Measurements from ENCODE around the gene PER1.
A peak's percentile ranks its signal among the peaks of the same experiment; 100 is the strongest.

Gene PER1

DNA sequence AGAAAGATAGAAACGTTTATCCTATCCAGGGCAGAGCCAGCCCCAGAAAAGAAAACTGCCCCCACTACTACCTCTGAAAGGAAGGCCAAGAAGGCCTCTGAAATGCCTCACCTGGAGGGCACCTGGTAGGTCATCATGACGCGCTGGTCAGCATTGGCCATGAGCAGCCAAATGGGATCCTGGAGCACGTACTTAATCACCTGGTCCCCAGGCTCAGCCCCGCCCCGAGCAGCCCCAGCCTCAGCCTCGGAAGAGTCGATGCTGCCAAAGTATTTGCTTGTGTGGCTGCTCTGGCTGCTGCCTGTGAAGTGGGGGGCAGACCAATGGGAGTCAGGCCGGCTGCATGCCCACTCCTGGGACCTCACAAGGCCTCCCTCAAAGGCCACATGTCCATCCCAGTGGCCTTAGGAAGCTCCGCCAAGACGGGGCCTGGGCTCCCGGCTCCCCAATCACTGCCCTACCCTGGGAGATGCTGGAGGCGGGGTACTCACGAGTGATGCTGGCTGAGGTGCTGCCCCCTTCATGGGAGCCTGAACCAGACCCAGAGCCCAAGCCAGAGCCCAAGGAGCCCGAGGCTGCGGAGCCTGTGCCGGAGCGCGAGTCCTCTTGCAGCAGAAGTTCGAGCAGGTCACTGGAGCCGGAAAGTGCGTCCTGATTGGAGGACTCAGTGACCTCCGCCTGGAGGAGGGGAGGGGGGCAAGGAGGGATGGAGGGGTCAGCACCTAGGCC is 9.9 kb downstream of the PER1 start:
- no peak for FAIRE-seq

DNA sequence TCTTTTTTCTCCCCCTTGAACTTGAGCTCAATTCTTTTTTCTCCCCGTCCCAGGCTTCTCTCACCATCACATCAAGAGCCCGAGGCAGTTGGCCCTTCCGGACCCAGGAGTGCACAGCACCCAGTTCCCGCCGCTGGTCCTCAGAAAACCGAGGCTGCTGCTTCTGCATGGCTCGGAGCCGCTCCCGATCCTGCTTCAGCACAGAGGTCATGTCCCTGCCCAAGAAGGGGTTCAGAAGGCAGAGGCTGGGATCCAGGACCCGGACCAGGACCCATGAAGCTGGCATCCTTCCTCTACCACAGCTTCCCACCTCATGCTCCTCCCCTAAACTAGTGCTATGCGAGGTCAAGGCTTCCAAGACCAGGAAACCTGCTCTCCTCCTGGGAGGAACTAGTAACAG is 10.5 kb downstream of the PER1 start:
- FAIRE-seq (no peak), DNase-seq (ENCODE audit: low spot score) (no peak)

More for the DNA sequence above, 9.9 kb downstream of the PER1 start:
- DNase-seq (ENCODE audit: low spot score): no peak

DNA sequence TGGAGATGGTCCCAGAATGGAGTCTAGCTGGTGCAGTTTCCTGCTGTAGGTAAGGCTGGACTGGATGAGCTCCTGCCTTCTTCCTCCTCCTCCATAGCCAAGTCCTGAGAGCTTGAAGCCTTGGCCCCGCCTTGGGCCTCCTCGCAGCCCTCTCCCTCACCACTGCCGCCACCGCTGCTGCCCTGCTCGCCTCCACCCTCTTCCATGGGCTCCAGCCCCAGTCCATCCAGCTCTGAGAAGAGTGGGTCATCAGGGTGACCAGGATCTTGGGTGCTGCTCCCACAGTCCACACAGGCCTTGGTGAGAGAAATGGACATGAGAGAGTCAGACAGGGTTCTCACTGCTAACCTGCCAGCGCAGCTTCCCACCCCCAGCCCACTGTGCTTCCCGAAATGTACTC is 11.2 kb downstream of the PER1 start:
- FAIRE-seq (no peak), DNase-seq (ENCODE audit: low spot score) (no peak)

DNA sequence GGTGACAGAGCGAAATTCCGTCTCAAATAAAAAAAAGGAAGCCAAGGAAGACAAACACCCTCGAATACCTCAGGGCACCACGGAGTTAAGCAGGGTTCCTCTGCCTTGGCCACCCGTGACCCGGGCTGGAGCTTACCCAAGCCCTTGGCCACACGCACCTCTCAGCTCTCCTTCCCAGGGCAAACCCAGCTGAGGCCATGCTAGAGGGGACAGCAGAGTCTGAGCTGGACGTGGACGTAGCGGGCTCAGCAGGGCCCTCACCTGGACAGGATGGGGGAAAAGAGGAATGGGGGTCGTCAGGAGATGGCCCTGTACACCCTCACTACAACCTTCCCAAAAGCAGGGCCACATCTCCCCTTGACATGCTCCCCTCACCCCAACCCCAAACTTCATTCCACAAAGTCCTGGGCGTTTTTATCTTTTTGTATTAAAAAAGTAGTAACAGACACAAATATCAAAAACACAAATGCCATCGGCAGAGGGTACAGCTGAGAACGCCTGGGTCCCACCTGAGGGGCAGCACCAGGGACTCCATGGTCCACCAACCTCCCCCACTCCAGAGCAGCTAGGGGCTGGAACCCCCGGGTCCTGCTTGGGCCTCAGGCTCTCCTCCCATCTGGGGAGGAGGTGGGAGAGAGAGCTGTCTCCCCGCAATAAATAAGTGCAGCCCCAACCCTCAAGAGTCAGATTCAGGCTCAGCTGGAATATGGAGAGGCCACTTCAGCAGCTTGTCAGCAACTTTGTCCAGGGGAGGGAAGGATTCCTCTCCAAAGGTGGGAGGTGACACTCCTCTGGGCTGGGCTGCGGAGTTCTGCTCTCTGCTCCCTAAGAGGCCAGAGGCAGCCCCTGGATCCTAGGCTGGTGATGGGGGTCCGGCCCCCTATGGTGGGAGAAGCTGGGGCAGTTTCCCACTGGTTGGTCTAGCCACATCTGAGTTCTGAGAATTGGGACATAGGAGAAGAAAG is 11.9 kb downstream of the PER1 start:
- no peak for DNase-seq (ENCODE audit: low spot score)
- no peak for FAIRE-seq

DNA sequence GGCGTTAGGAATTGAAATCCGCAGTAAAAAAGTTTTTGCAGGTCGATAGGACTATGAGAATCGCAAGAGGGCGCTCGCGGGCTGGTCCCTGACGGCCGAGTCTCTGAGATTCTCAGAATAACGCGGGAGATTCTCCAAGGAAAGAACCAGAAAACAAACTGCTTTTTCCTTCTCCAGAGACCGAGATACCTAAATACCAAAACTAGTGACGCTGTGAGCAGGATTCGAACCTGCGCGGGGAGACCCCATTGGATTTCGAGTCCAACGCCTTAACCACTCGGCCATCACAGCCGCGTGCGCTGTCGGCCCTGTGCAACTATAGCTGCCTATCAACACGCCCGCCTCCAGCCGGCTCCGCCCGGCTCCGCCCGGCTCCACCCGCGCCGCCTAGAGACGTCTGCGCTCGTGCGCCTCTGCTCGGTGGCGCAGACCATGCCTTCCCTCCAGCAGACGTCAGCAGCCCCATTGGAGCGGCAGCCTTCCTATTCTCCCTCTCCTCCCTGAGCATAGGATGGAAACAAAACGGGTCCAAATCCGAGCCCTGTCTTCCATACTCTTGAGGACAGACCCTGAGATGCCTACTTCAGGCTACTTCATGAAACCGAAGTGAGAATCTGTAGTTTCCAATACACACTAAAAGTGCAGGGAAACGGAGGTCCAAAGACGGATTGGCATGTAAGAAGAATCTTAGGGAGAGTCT is 13.4 kb downstream of the PER1 start:
- peak; percentile 80 for DNase-seq (ENCODE audit: low spot score)
- FAIRE-seq: no peak

DNA sequence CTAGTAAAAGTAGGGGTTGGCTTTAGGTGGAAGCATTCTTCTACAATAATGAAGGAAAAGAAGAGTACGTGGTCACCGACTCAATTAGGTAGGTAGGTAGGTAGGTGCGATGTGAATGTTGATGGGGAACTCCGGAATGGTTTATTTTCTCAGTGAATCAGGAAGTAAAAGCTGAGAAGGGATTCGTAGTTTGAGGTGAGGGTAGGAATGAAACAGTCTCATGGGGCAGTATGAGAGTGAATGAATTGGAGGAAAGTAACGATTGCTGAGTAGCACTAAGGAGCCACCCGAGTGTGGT is 13.9 kb downstream of the PER1 start:
- no peak for DNase-seq (ENCODE audit: low spot score)
- no peak for FAIRE-seq

DNA sequence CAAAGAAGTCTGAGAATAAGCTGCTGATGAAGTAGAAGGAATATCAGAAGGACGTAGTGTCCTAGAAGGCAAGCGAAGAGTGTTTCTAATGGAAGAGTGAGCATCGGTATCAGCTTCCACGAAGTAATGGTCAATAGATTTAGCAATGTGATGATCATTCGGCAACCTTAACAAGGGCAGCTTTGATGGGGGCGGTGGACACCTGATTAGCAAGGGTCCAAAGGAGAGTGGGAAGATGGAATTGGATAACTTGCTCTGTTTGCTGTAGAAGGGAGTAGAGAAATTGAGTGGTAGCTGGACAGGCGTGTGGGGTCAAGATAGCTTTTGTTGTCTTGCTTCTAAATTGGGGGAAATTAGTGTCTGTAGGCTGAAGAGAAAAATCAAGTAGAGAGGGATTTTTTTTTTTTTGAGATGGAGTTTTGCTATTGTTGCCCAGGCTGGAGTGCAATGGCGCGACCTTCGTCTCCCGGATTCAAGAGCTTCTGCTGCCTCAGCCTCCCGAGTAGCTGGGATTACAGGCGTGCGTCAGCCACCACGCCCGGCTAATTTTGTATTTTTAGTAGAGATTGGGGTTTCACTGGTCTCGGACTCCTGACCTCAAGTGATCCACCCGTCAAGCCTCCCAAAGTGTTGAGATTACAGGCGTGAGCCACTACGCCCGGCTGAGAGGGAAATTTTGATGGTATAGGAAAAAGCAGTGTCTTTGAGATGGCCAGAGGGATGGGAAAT is 14.4 kb downstream of the PER1 start:
- no peak for FAIRE-seq

DNA sequence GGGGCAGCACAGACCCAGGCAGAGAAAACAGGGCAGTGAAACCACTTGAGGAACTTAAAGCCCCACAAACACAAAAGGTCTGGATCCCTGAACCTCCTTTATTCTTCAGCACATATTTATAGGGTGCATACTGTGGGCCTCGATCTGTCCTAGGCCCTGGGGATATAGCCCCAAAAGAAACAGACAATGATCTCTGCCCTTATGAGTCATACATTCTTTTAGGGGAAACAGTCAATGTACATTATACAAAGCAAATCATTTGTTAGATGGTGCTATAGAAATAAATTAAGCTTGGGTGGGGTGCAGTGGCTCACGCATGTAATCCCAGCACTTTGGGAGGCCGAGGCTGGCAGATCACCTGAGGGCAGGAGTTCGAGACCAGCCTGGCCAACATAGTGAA is 18.3 kb downstream of the PER1 start:
- FAIRE-seq (no peak), DNase-seq (ENCODE audit: low spot score) (no peak)

More for the DNA sequence above, 14.4 kb downstream of the PER1 start:
- no peak for DNase-seq (ENCODE audit: low spot score)

DNA sequence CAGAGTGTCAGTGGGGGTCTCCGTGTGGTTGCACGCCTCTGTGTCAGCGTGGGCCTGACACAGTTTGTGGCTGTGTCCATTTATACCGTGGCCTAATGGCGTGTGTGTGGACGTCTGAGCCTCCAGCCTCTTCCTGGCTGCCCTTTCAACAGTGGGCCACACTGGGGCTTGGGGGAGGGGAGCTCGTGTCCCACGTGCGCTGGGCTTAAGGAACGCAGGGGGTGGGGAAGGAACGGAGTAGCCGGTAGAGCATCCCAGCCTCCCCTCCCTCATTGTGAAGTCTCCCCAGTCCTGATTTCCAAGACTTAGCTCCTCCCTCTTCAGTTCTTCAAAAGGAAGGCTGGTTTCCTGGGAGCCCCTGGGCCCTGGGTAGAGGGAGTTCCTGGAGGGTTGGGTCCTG is 18.8 kb downstream of the PER1 start:
- no peak for FAIRE-seq
- DNase-seq (ENCODE audit: low spot score): no peak

DNA sequence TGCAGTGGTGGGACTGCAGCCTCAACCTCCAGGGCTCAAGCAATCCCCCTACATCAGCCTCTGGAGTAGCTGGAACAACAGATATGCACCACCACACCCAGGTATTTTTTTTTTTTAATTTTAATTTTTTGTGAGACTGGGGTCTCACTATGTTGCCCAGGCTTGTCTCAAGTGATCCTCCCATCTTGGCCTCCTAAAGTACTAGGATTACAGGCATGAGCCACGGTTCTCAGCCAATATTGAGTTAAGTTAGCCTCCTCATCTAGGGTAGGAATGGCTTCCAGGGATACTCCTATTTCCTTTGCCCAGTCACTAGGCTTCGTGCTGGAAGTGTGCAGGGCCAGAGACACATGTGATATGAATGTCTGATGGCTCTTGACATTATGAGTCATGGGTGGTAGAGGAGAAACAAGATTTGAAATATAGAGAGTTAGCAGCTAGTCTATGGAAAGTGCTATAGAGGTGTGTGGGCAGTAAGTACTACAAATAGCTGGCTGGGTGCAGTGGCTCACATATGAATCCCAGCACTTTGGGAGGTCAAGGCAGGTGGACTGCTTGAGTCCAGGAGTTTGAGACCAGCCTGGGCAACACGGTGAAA is 20.3 kb downstream of the PER1 start:
- DNase-seq (ENCODE audit: low spot score) (no peak), FAIRE-seq (no peak)

DNA sequence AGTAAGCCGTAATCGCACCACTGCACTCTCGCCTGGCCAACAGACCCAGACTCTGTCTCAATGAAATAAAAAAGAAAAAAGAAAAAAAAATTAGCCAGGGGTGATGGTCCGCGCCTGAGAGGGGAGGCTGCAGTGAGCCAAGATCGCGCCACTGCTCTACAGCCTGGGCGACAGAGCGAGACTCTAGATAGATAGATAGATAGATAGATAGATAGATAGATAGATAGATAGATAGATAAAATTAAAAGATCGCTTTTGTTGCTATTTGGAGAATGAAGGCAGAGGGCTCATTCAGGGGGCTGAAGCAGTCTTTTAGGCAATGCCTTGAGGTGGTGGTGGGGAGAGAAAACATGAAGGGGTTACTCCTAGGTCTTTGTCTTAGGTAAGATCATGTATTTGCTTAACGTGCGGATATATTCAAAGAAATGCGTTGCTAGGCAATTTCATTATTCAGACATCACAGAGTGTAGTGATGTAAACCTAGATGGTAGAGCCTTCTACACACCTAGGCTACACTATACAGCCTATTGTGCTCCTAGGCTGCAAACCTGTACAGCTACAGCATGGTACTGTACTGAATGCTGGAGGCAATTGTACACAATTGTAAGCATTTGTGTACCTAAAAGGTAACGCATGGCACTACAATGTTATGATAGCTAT is 23.9 kb downstream of the PER1 start:
- DNase-seq (ENCODE audit: low spot score) (no peak), FAIRE-seq (no peak)

DNA sequence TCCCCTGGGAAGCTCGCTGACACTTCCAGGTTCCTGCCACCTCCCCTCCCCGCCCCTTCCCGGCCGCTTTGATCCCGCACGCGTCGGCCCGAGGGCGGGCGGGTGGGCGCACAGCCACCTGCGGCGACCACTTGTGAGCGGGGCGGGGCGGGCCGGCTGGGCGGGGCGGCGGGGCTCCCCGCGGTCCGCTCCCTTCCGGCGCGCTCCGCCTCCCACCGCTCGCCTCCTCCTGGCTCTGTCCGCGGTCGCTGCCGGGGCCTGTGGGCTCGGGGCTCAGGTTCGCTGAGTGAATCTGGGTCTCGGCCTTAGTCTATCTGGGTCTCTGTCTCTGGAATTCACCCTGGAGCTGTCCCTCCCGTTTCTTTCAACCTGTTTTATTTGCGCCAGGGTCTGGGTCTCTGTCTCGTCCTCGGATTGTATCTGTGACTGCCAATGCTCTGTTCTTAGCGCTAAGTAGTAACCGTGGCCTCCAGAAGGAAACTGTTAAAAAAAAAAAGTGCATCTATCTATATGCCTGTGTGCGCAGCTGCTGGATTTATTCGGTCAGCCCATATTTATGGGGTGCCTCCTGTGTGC is 25.6 kb downstream of the PER1 start:
- DNase-seq (ENCODE audit: low spot score) (peak; percentile 56), FAIRE-seq (no peak)

DNA sequence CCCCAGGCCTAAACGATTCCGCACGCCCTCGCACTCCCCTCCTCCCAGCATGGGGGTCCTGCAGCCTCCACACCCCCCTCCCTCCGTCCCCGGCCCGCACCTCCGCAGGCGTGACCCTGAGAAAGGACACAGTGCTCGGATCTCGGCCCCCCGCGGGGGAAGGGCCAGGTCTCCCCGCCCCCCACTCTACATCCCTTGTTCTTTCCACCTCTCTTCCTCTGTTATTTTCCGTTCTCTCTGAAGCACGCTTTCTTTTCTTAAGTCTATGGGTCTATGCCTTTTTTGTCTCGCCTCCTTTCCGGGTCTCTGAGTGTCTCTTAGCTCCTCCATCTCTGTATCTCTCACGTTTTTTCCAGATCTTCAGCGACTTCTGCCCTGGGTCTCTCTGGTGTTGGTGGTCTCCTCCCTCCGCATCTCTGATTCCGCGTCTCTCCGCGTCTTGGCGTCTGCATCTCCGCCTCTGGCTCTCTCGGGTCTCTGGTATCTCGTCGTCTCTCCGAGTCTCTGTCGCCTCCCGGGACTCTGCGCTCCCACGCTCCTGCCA is 26.2 kb downstream of the PER1 start:
- FAIRE-seq (no peak), DNase-seq (ENCODE audit: low spot score) (peak; percentile 17)

DNA sequence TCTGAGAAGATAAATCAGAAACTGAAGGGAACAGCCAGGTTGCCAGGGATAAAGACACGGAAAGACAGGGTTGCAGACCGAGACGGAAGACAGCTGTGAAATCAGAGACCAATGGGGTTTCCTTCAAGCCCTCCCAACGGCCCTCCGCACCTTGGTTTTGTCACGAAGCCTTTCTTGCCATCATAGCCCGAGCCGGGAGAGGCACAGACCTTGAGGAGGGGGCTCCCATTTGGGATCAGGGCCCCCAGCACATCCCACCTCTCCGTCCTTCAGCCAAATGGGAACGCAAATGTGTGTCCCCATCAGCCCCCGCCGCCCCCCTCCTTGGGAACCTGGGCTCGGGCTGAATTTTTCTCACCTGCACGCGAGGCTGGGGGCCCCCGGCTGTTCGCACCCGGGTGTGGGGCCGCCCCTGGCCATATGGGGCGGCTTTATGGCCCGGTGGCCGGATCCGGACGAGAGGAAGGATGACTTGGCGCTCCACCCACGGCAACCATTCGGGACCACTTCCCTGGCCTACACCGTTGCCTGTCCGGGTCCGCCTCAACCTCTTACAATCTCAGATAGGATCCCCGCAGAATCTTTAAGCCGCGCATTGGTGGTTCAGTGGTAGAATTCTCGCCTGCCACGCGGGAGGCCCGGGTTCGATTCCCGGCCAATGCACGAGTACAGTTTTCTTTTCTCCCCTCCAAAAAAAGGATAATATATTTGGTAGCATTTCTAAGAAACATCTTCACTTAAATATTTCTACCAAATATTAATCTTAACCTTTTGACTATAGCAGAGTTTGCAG is 26.9 kb downstream of the PER1 start:
- no peak for FAIRE-seq
- DNase-seq (ENCODE audit: low spot score): peak; percentile 67

DNA sequence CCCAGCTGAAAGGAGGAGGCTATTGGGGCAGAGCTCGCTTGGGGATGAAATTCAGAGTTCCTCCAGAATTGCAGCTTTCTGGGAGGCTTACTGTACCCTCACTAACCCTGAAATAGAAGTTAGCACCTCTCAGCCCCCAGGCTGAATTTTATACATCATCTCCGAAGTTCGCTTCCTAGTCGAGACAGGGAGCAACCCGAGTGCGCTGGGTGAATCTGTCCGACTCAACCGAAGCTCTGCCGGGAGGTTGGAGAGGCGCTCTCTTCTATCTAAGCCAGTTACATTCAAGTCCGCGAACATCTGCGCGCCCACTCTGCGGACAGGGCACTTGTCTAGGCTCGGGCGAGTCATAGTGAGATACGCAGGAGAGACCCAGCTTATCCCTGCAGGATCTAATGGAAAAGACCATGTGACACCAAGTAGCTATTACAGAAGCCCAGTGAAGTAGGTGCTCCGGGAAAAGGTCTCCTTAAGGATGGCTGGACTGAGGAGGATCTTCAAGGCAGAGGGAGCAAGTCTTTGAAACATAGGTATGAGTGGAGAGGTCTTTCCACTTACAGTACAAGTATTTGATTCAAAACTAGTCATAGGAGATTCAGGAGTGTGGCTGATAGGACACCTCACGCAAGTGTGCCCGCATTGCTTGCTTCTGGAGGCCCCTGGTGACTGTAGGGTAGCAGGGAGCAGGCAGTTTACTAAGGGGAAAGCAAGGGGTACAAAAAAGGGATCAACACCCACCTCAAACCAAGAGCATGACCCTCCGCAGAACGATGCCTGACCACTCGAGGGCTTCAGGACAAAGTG is 27.7 kb downstream of the PER1 start:
- no peak for FAIRE-seq
- DNase-seq (ENCODE audit: low spot score): no peak

DNA sequence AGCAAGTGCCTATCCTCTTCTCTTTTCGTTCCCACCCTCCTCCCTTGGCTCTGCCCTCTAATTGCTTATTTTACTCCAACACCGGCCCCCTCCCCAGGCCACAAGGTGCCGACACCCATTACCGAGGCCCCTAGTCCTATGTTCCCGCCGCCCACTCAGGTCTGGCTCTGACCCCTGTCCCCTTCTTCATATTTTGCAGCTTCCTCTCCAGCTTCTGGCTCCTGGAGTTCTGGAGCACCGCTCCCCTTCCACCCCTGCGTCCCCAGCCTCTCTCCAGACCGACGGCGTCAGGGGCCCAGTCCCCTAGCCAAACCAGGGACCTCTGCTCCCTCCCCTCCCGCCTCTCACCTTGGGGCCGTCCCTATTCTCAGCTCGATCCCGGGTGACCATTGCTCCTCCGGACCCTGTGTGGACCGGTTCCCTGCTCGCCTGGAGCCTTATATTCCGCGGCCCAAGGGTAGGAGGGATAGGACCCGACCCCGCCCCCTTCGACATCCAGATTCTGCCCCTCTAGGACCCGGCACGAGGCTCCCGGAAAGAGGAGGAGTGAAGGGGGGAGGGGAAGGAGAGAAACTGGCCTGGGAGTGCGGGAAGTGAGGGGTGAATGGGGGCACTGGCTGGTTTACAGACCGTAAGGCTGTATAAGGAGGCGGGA is 28.4 kb downstream of the PER1 start, which contains the start of gene HES7:
Gene HES7, minus strand, starts transcription at position 412 of the 655 bp plus-strand sequence. Its CDS starts 22 bp downstream, at position 390.
- DNase-seq (ENCODE audit: low spot score) (no peak), FAIRE-seq (no peak)

DNA sequence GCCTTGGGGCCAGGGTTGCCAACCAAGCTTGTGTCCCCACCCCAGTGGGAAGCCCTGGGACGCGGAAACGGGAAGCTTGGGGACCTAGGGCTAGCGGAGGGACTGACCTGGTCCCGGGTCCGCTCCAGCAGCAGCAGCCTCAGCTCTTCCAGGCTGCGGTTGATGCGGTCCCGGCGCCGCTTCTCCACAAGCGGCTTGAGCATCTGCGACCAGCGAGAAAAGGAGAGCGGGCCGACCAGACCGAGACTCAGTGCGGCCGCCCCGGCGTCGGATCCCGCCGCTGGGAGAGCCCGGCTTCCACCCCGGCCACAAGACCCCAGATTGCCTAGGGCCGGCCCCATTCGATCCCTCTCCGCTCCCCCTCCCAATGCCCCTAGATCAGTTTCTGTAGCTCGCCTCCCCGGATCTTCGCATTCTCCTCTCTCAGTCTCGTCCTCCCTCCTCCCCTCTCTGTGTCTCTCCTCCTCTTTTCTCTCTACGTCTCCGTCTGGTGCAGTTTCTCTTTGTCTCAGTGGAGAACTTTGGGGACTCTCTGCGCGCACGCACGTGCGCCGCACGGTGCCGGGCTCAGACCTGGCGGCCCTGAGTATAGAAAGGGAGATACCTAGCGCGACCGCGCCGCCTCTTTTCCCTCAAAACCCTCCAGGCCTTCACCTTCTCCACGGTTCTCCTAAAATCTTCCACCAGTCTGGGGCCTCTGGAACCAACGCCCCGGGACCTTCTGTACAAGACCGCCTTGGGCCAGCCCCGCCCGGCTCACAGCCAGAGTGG is 29.1 kb downstream of the PER1 start:
- FAIRE-seq: no peak
- peak; percentile 6 for DNase-seq (ENCODE audit: low spot score)
